Measurements from ENCODE around the gene TMEM167B.

TMEM167B gene

GRCh38 chr1:109104364-109105151 is 14.0 kb downstream of the TMEM167B start:
- H3K4me3 ChIP-seq (ENCODE audit: low read depth in 1 of 2, low read length in 2 of 2), result no peak overlapping the region
- H3K4me1 ChIP-seq (ENCODE audit: insufficient read depth, low read length), result no peaks in the 10 kb centered on the region
- no peaks in the 10 kb centered on the region for H3K27me3 ChIP-seq (ENCODE audit: control insufficient read depth in 1 of 2, insufficient read depth in 2 of 2, low read length in 2 of 2)
- no peaks in the 10 kb centered on the region for H3K9me3 ChIP-seq (ENCODE audit: low read length)
- H3K27ac ChIP-seq (ENCODE audit: low read depth, low read length), result no peak overlapping the region
- H3K9ac ChIP-seq (ENCODE audit: low read length), result no peak overlapping the region
- no peaks in the 10 kb centered on the region for H3K36me3 ChIP-seq (ENCODE audit: insufficient read depth, low read length)

GRCh38 chr1:109105881-109106280 is 15.3 kb downstream of the TMEM167B start:
- H3K4me1 ChIP-seq (ENCODE audit: insufficient read depth, low read length), result no peaks in the 10 kb centered on the region
- no peaks in the 10 kb centered on the region for H3K9me3 ChIP-seq (ENCODE audit: low read length)
- no peak overlapping the region for H3K4me3 ChIP-seq (ENCODE audit: low read depth in 1 of 2, low read length in 2 of 2)
- no peak overlapping the region for H3K9ac ChIP-seq (ENCODE audit: low read length)
- no peaks in the 10 kb centered on the region for H3K36me3 ChIP-seq (ENCODE audit: insufficient read depth, low read length)
- no peaks in the 10 kb centered on the region for H3K27me3 ChIP-seq (ENCODE audit: control insufficient read depth in 1 of 2, insufficient read depth in 2 of 2, low read length in 2 of 2)
- no peak overlapping the region for H3K27ac ChIP-seq (ENCODE audit: low read depth, low read length)

- no peak overlapping the region for H3K4me3 ChIP-seq (ENCODE audit: low read depth in 1 of 2, low read length in 2 of 2)
- no peaks in the 10 kb centered on the region for H3K9me3 ChIP-seq (ENCODE audit: low read length)
- peaks cover 10% of the 10 kb centered on the region for H3K4me1 ChIP-seq (ENCODE audit: insufficient read depth, low read length)
- no peaks in the 10 kb centered on the region for H3K27me3 ChIP-seq (ENCODE audit: control insufficient read depth in 1 of 2, insufficient read depth in 2 of 2, low read length in 2 of 2)
- H3K9ac ChIP-seq (ENCODE audit: low read length), result no peak overlapping the region
- H3K27ac ChIP-seq (ENCODE audit: low read depth, low read length), result no peak overlapping the region
- no peaks in the 10 kb centered on the region for H3K36me3 ChIP-seq (ENCODE audit: insufficient read depth, low read length)
Measured at GRCh38 chr1:109107785-109108184, 17.2 kb downstream of the TMEM167B start.

- Histone ChIP-seq H3K36me3 (ENCODE audit: insufficient read depth, low read length) (no peaks in the 10 kb centered on the region), H3K9me3 (ENCODE audit: low read length) (no peaks in the 10 kb centered on the region), H3K27me3 (ENCODE audit: control insufficient read depth in 1 of 2, insufficient read depth in 2 of 2, low read length in 2 of 2) (peaks cover 14 to 16% of the 10 kb centered on the region in 2 donors), H3K4me1 (ENCODE audit: insufficient read depth, low read length) (peaks cover 21% of the 10 kb centered on the region), H3K27ac (ENCODE audit: low read depth, low read length) (no peak overlapping the region), H3K4me3 (ENCODE audit: low read depth in 1 of 2, low read length in 2 of 2) (no peak overlapping the region), H3K9ac (ENCODE audit: low read length) (no peak overlapping the region)
Measured at GRCh38 chr1:109109906-109110305, 19.3 kb downstream of the TMEM167B start.

- peaks cover 18 to 20% of the 10 kb centered on the region in 2 donors for H3K27me3 ChIP-seq (ENCODE audit: control insufficient read depth in 1 of 2, insufficient read depth in 2 of 2, low read length in 2 of 2)
Measured at GRCh38 chr1:109111386-109112055, 21.0 kb downstream of the TMEM167B start.

GRCh38 chr1:109112056-109112651 is 21.6 kb downstream of the TMEM167B start:
- H3K27ac ChIP-seq (ENCODE audit: low read depth, low read length), result no peak overlapping the region
- no peak overlapping the region for H3K9ac ChIP-seq (ENCODE audit: low read length)
- peaks cover 18 to 22% of the 10 kb centered on the region in 2 donors for H3K27me3 ChIP-seq (ENCODE audit: control insufficient read depth in 1 of 2, insufficient read depth in 2 of 2, low read length in 2 of 2)
- peak overlapping the region; percentile 9 to 57 for H3K4me3 ChIP-seq (ENCODE audit: low read depth in 1 of 2, low read length in 2 of 2)
- H3K9me3 ChIP-seq (ENCODE audit: low read length), result no peaks in the 10 kb centered on the region
- peaks cover 21% of the 10 kb centered on the region for H3K4me1 ChIP-seq (ENCODE audit: insufficient read depth, low read length)
- no peaks in the 10 kb centered on the region for H3K36me3 ChIP-seq (ENCODE audit: insufficient read depth, low read length)

More at GRCh38 chr1:109111386-109112055, 21.0 kb downstream of the TMEM167B start:
- no peak overlapping the region for H3K27ac ChIP-seq (ENCODE audit: low read depth, low read length)
- H3K4me3 ChIP-seq (ENCODE audit: low read depth in 1 of 2, low read length in 2 of 2), result no peak overlapping the region
- H3K9me3 ChIP-seq (ENCODE audit: low read length), result no peaks in the 10 kb centered on the region
- peaks cover 21% of the 10 kb centered on the region for H3K4me1 ChIP-seq (ENCODE audit: insufficient read depth, low read length)
- H3K9ac ChIP-seq (ENCODE audit: low read length), result no peak overlapping the region
- no peaks in the 10 kb centered on the region for H3K36me3 ChIP-seq (ENCODE audit: insufficient read depth, low read length)

GRCh38 chr1:109112652-109113285 is 22.2 kb downstream of the TMEM167B start:
- Histone ChIP-seq H3K4me3 (ENCODE audit: low read depth in 1 of 2, low read length in 2 of 2) (peak overlapping the region; percentile 9 to 57), H3K27me3 (ENCODE audit: control insufficient read depth in 1 of 2, insufficient read depth in 2 of 2, low read length in 2 of 2) (peaks cover 18 to 26% of the 10 kb centered on the region in 2 donors), H3K27ac (ENCODE audit: low read depth, low read length) (no peak overlapping the region), H3K4me1 (ENCODE audit: insufficient read depth, low read length) (peaks cover 21% of the 10 kb centered on the region), H3K9ac (ENCODE audit: low read length) (no peak overlapping the region), H3K36me3 (ENCODE audit: insufficient read depth, low read length) (no peaks in the 10 kb centered on the region), H3K9me3 (ENCODE audit: low read length) (no peaks in the 10 kb centered on the region)

GRCh38 chr1:109113590-109114341 is 23.2 kb downstream of the TMEM167B start, which contains the start of gene ELAPOR1:
Gene ELAPOR1 (plus strand): TSS chr1:109114115. CDS start chr1:109114184, 69 bp downstream.
- peak within 1 kb of the TSS; percentile 28 to 57 for H3K4me3 ChIP-seq (ENCODE audit: low read depth in 1 of 2, low read length in 2 of 2)
- H3K27ac ChIP-seq (ENCODE audit: low read depth, low read length), result no peak within 1 kb of the TSS
- H3K4me1 ChIP-seq (ENCODE audit: insufficient read depth, low read length), result peaks cover 21% of the 10 kb centered on the region
- no peak within 1 kb of the TSS for H3K9ac ChIP-seq (ENCODE audit: low read length)
- H3K9me3 ChIP-seq (ENCODE audit: low read length), result no peaks in the 10 kb centered on the region
- peaks cover 18 to 26% of the 10 kb centered on the region in 2 donors for H3K27me3 ChIP-seq (ENCODE audit: control insufficient read depth in 1 of 2, insufficient read depth in 2 of 2, low read length in 2 of 2)
- no peaks in the 10 kb centered on the region for H3K36me3 ChIP-seq (ENCODE audit: insufficient read depth, low read length)

- Histone ChIP-seq H3K36me3 (ENCODE audit: insufficient read depth, low read length) (no peaks in the 10 kb centered on the region), H3K9ac (ENCODE audit: low read length) (no peak overlapping the region), H3K4me3 (ENCODE audit: low read depth in 1 of 2, low read length in 2 of 2) (peak overlapping the region in 1 of 2 donors; percentile 57), H3K9me3 (ENCODE audit: low read length) (no peaks in the 10 kb centered on the region), H3K27me3 (ENCODE audit: control insufficient read depth in 1 of 2, insufficient read depth in 2 of 2, low read length in 2 of 2) (peaks cover 18 to 26% of the 10 kb centered on the region in 2 donors), H3K27ac (ENCODE audit: low read depth, low read length) (no peak overlapping the region), H3K4me1 (ENCODE audit: insufficient read depth, low read length) (peaks cover 21% of the 10 kb centered on the region)
Measured at GRCh38 chr1:109114342-109114674, 23.7 kb downstream of the TMEM167B start.

- Histone ChIP-seq H3K36me3 (ENCODE audit: insufficient read depth, low read length) (no peaks in the 10 kb centered on the region), H3K27ac (ENCODE audit: low read depth, low read length) (no peak overlapping the region), H3K27me3 (ENCODE audit: control insufficient read depth in 1 of 2, insufficient read depth in 2 of 2, low read length in 2 of 2) (peaks cover 18 to 26% of the 10 kb centered on the region in 2 donors), H3K9ac (ENCODE audit: low read length) (no peak overlapping the region), H3K4me3 (ENCODE audit: low read depth in 1 of 2, low read length in 2 of 2) (no peak overlapping the region), H3K4me1 (ENCODE audit: insufficient read depth, low read length) (peaks cover 21% of the 10 kb centered on the region), H3K9me3 (ENCODE audit: low read length) (no peaks in the 10 kb centered on the region)
Measured at GRCh38 chr1:109115685-109116084, 25.1 kb downstream of the TMEM167B start.

Measured in muscle layer of colon (tissue), 2 donors.